Neural progenitor cell (in vitro differentiated cells): ENCODE data around the gene SLC4A2.

Source experiments
- CTCF ChIP-seq: fragments of 200-600 bp; sonication (generic); IDR thresholded peaks from 2 replicates; pipeline ENCODE4 v1.5.1; 2017; ENCODE audit warnings: antibody characterized with exemption, mild to moderate bottlenecking
- EZH2 ChIP-seq: fragments of 200-600 bp; sonication (generic); IDR thresholded peaks from 2 replicates; pipeline ENCODE4 v1.6.1; 2017; ENCODE audit warnings: antibody characterized with exemption, mild to moderate bottlenecking, moderate library complexity
- EZH2phosphoT487 ChIP-seq: fragments of 200-600 bp; sonication (generic); IDR thresholded peaks from 2 replicates; pipeline ENCODE4 v1.6.1; 2017; ENCODE audit warnings: antibody characterized with exemption

GRCh38 chr7:151078233-151079040, 19.0 kb downstream of the SLC4A2 start:
- TF ChIP-seq CTCF (no peak), EZH2 (no peak), EZH2phosphoT487 (no peak)
